GM18526 (cell line): ENCODE results near the gene NPB.

ENCODE experiments used
- POLR2A ChIP-seq: IDR thresholded peaks from 3 replicates; pipeline ENCODE4 v1.6.1; 2011; ENCODE audit not compliant: insufficient read length; ENCODE audit errors: extremely low read depth

Gene NPB

DNA sequence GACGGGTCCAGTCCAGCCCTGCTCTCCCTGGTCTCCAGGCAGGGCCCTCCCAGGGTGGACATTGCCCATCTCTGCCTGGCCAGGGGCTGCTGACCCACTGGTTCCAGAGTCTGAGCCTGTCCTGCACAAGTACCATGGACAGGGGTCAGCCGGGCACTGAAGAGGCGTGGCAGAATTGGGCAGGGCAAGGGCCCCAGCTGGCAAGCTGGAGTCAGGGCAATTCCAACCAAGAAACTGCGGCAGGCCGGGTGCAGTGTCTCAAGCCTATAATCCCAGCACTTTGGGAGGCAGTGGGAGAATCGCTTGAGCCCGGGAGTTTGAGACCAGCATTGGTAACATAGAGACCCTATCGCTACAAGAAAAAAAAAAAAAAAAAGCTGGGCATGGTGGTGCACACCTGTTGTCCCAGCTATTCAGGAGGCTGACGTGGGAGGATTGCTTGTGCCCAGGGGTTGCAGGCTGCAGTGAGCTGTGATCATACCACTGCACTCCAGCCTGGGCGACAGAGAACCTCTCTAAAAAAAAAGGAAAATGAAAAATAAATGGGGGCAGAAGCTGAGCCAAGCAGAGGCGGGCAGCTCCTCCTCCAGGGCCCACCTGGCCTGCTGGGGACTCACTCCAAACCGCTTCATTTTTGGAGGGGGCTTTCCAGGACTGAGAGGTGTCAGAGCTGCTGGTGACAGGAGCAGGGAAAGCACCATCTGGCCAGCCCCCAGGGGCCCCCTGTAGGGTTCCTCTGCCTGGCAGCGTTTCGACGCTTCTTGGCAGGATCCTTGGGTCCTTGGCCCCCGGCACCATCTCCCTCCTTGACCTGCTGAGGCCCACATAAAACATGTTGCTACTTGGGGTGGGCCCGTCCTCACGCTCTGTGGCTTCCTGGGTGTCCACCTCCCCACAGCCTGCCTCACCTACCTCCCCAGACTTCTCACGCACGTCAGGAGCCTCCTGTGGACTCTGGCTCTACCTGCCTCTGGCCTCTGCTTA is 28.4 kb downstream of the NPB start:
- no peak for TF ChIP-seq POLR2A

- no peak for TF ChIP-seq POLR2A
Observed at GRCh38 chr17:81931189-81931556, 29.1 kb downstream of the NPB start.

- TF ChIP-seq POLR2A = no peak
Observed at GRCh38 chr17:81931557-81932332, 29.7 kb downstream of the NPB start.

GRCh38 chr17:81932333-81932983 is 30.4 kb downstream of the NPB start:
- TF ChIP-seq POLR2A = no peak

GRCh38 chr17:81933178-81933699 is 31.2 kb downstream of the NPB start:
- no peak for TF ChIP-seq POLR2A

GRCh38 chr17:81934098-81934757 is 32.2 kb downstream of the NPB start:
- no peak for TF ChIP-seq POLR2A

DNA sequence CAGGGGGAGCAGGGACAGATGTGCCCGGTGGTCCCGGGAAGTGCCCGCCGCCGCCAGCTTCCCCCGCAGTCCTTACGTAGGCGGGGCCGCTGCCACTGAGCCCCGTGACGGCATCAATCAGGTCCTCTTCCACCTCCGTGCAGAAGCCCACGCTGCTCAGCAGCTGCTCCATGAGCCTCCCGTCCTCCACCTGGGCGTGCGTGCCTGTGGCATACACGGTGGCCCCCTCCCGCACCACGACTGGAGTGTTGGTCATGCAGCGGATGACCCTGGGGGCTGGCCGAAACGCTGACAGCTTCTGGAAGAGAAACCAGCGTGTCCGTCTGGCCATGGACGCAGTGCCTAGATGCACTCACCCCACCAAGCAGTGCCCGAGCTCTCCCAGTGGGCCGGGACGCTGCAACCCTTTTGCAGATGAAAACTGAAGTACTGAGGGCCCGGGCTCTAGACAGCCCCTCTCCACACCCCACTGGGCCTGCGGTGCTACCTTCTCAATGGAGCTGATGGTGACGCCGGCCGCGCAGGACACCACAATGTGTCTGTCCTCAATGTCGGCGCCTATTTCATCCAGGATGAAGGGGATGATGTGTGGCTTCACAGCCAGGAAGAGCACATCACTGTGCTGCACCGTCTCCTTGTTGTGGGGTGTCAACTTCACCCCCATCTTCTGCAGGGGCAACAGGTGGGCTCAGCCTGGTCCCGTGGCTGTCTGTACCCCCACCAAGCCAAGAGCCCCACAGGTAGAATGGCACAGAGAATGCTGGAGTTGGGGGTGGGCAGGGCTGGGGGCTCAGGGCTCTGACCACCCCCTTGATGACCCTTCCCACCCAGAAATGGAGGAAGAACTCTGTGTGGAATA is 33.0 kb downstream of the NPB start:
- no peak for TF ChIP-seq POLR2A

DNA sequence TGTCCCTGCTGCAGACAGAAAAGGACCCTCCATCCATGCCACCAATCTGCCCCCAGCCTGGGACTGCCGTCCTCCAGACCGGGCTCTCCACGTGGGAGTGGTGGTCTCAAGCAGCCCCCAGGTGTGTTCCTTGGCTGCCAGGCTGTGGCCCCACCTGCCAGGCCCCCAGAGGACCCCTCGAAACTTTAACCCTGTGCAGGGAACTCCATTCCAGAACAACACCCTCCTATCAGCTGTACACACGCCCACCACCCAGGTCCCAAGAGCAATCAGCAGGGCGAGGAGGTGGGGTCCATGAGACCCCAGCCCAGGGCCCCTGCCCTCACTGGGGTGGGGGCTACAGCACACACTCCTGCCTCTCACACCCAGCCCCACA is 33.7 kb downstream of the NPB start:
- TF ChIP-seq POLR2A = no peak

GRCh38 chr17:81939218-81939617 is 37.2 kb downstream of the NPB start:
- no peak for TF ChIP-seq POLR2A

DNA sequence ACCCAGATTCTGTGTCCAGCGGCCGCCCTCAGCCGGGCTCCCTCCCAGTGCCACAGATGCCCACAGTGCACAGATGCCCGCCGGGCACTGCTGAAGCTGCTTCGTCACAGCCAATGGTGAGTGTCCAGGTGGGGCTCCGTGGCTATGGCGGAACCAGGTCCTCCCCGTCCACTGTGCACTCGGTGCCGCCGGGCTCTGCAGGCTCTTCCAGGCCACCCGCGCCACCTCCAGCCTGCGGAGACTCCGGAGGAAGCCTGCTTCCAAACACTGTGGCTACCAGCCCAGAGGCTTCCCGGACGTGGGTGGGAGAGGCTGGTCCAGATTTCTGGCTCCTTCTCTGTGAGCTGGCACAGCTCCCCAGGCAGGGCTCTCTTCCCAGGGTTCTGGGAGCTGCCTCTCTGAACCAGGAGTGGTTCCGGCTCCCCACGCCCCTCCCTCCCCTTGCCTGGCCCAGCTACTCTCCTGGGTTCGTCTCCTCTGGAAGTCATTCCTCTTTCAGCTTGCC is 37.9 kb downstream of the NPB start:
- no peak for TF ChIP-seq POLR2A

DNA sequence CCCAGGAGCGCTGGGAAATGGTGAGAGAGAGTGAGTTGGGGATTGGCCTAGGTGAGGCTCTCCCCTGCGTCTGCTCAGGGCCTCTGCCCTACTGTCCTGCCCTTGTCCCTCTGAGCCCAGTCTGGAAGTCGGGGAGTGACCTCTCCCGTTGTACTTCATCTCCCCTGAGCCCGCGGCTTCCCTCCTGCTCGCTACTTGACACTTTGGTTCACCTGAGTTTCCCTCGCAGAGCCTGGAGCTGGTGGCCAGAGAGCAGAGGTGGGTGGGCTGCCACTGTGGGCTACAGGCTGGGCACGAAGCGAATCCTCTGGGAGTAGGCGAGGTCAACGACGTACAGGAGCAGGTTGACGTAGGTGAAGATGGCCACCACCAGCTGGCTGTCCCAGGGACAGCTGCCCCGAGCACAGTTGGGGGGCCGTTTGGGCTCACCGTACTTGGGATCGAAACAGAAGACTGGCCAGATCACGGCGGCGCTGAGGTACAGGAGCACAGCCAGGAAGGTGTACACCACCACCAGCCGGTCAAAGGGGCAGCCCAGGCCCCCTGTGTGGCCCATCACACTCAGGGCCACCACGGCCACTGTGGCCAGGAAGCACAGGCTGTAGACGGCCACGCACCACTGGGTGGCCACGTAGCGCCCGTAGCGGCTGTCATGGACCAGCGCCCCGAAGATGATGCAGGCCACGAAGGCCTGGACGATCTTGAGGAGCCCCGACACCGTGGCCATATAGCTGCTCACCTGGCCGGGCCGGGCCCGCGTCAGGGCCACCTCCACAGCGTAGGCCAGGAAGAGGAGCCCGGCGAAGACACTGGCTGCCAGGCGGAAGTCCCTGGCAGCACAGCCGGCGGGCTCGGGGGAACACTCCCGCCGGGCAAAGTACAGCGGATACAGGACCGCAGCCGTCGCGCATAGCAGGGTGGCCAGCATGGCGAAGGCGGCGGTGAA is 38.8 kb downstream of the NPB start:
- no peak for TF ChIP-seq POLR2A

GRCh38 chr17:81941484-81942166 is 39.6 kb downstream of the NPB start:
- TF ChIP-seq POLR2A = no peak

- no peak for TF ChIP-seq POLR2A
Observed at GRCh38 chr17:81942167-81942553, 40.1 kb downstream of the NPB start.

DNA sequence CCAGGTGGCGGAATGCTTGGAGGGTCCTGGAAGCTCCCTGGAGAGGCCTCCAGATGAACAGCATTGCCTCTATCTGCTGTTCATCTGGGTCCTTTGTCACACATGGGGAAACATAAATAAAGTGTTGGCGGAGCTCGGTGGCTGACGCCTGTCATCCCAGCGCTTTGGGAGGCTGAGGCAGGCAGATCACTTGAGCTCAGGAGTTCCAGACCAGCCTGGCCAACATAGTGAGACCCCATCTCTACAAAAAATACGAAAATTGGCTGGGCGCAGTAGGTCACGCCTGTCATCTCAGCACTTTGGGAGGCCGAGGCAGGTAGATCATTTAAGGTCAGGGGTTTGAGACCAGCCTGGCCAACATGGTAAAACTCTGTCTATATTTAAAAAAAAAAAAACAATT is 42.8 kb downstream of the NPB start:
- TF ChIP-seq POLR2A = no peak
